ENCODE data around the gene TAF10. TPM values are rescaled to one million over a fixed set of nuclear protein-coding genes. Genes with fewer than 3 reads are reported as not detected.

TAF10 gene
- total and polyA plus RNA-seq, 3 donors from 2014 or later = 123 to 389 (median 210) TPM

DNA sequence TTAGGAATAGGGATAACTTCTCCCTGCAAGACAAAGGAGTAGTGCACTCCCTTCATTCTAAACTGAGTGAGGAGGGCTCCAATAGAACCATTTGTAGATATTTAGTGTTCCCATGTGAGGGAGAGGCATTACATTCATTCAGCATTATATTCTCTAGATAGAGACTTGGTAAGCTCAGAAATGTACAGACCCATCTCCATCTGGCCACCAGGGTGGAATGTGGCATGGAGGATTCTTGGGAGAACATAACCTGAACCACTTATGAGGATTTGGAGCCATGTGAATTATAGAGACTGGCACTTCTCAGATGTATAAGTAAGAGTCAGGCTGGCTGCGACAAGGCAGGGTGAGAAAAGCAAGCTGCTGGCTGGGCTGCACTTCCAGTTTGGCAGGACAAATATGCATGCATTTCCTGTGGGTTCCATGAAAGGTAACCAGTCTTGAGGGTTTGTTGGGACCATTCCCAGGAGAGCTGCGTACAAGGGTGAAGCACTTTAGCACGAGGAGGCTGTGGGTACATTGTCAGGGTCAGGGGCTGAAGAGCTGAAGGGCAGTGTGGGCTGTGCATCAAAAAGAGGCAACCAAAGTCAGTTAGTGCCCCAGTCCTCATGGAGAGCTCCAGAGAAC is 17.8 kb downstream of the TAF10 start:
- TF ChIP-seq, protein P1, sequence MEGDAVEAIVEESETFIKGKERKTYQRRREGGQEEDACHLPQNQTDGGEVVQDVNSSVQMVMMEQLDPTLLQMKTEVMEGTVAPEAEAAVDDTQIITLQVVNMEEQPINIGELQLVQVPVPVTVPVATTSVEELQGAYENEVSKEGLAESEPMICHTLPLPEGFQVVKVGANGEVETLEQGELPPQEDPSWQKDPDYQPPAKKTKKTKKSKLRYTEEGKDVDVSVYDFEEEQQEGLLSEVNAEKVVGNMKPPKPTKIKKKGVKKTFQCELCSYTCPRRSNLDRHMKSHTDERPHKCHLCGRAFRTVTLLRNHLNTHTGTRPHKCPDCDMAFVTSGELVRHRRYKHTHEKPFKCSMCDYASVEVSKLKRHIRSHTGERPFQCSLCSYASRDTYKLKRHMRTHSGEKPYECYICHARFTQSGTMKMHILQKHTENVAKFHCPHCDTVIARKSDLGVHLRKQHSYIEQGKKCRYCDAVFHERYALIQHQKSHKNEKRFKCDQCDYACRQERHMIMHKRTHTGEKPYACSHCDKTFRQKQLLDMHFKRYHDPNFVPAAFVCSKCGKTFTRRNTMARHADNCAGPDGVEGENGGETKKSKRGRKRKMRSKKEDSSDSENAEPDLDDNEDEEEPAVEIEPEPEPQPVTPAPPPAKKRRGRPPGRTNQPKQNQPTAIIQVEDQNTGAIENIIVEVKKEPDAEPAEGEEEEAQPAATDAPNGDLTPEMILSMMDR (IDR thresholded peaks at IDR 0.05) = no peak
- TF ChIP-seq POLR2A (IDR thresholded peaks at IDR 0.05) = no peak
- Histone ChIP-seq H3K4me3 (no peak overlapping the region), H3K27ac (no peak overlapping the region), H3K4me1 (no peaks in the 10 kb centered on the region), H3K9me3 (no peaks in the 10 kb centered on the region), H3K27me3 (no peaks in the 10 kb centered on the region), H3K36me3 (ENCODE audit: low read depth, missing control alignments) (no peaks in the 10 kb centered on the region)
- intact Hi-C loops (cut with DNase I; ENCODE audit: low total_unique reads) = no loop called here
- 89 to 93% methylated on average over 3 of the region's 3 CpGs for WGBS, 2 donors
- DNase-seq = no peak

- no peaks in the 10 kb centered on the region for H3K27me3 ChIP-seq
- intact Hi-C loops (cut with DNase I; ENCODE audit: low total_unique reads) = no loop called here
- H3K4me3 ChIP-seq = no peak overlapping the region
- no peaks in the 10 kb centered on the region for H3K4me1 ChIP-seq
- DNase-seq = no peak
- no peaks in the 10 kb centered on the region for H3K36me3 ChIP-seq (ENCODE audit: low read depth, missing control alignments)
- H3K27ac ChIP-seq = no peak overlapping the region
- H3K9me3 ChIP-seq = no peaks in the 10 kb centered on the region
- 96 to 97% methylated on average over 1 of the region's 1 CpG for WGBS, 2 donors
- no peak for TF ChIP-seq POLR2A (IDR thresholded peaks at IDR 0.05)
- TF ChIP-seq, protein P1 (IDR thresholded peaks at IDR 0.05) = no peak
Observed at GRCh38 chr11:6588018-6588417, 24.0 kb downstream of the TAF10 start.

DNA sequence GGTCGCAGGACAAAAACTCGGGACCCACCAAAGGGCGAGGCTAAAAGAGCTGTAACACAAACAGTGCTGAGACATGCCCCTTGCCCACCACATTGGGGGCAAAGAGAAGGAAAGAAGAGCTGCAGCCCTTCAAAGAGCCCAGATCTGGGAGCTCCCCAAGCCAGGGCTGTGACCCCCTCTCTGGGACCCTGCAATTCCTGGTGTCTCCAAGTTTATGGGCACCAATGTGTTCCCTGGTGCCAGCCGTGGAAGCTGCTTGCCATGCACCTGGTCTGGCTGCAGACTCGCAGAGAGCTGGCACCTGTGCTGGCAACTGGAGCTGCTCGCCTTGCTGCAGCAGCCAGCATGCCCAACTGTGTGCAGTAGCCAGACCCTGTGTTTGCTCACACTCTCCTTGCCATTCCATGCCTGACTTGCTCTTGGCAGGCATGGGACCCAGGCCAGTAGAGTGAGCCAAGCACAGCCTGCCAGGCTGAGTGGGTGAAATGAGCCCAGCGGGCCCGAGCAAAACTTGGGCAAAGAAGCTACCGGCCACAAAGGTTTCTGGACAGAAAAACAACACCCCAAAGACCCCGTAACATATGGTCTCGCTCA is 24.6 kb downstream of the TAF10 start:
- H3K27me3 ChIP-seq = no peaks in the 10 kb centered on the region
- TF ChIP-seq POLR2A (IDR thresholded peaks at IDR 0.05) = no peak
- TF ChIP-seq, protein P1 (IDR thresholded peaks at IDR 0.05) = no peak
- H3K27ac ChIP-seq = no peak overlapping the region
- H3K4me3 ChIP-seq = no peak overlapping the region
- no peaks in the 10 kb centered on the region for H3K4me1 ChIP-seq
- H3K9me3 ChIP-seq = no peaks in the 10 kb centered on the region
- 93 to 96% methylated on average over 10 to 11 of the region's 11 CpGs for WGBS, 2 donors
- no peaks in the 10 kb centered on the region for H3K36me3 ChIP-seq (ENCODE audit: low read depth, missing control alignments)
- no peak for DNase-seq
- intact Hi-C loops (cut with DNase I; ENCODE audit: low total_unique reads) = no loop called here

DNA sequence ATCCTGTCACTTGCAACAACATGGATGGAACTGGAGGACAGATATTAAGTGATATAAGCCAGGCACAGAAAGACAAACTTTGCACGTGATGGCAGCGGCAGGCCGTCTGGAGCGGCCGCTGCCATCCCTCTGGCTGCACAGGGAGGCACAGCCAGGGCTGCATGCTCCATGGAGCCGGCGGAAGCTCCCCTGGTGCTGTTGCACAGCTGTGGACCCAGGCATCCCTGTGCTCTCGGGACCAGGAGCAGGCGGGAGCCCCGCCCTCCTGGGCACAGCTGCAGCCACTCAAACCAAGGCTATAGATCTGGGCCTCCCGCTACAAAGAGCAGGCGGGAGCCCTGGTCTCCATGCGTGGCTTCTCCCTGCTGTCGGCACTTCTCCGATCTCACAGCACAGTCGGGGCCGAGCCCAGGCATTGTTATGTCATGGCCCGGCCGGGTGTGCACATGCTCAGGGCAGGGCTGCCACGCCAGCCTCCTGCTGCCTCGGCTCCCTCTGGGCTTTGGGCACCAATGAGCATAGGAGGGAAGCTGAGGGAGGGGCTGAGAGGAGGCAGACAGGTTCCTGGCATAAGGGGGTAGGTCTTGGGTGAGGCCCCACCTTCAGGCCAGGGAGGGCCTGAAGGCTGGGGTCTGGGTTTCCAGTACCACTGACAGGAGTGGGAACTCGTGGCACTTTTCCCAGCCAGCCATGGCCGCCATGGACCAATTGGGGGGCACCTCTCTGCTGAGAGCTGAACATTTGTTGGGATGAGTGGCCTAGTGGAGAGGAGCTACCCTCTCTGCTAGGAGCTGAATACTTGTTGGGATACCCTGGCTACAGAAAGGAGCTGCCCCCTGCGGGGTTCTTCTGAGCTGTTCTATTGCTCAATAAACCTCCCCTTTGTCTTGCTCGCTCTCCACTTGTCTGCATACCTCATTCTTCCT is 25.3 kb downstream of the TAF10 start:
- no peak for DNase-seq
- Histone ChIP-seq H3K4me3 (no peak overlapping the region), H3K27ac (no peak overlapping the region), H3K36me3 (ENCODE audit: low read depth, missing control alignments) (no peaks in the 10 kb centered on the region), H3K4me1 (no peaks in the 10 kb centered on the region), H3K9me3 (no peaks in the 10 kb centered on the region), H3K27me3 (no peaks in the 10 kb centered on the region)
- WGBS, 2 donors = 67 to 74% methylated on average over 7 to 25 of the region's 25 CpGs
- intact Hi-C loops (cut with DNase I; ENCODE audit: low total_unique reads) = no loop called here
- TF ChIP-seq, protein P1 (IDR thresholded peaks at IDR 0.05) = no peak
- TF ChIP-seq POLR2A (IDR thresholded peaks at IDR 0.05) = no peak

All from testis (tissue), 3 donors.